Ascending aorta (tissue), 2 donors: ENCODE data around the gene COX10. TPM values are rescaled to one million over a fixed set of nuclear protein-coding genes. Genes with fewer than 3 reads are reported as not detected.

Source experiments
- DNase-seq, 2 donors: peaks; one replicate each; pipeline ENCODE4 v3.0.0-alpha.2; 2019; ENCODE audit warnings: low spot score in 2 of 2
- H3K27ac ChIP-seq, 2 donors: fragments of 200-600 bp; sonication (generic); one replicate each; pipeline ENCODE4 v1.5.1; 2016 to 2017; ENCODE audit warnings: mild to moderate bottlenecking in 1 of 2
- H3K27me3 ChIP-seq: fragments of 200-600 bp; sonication (generic); one replicate; pipeline ENCODE4 v1.5.1; 2017
- H3K36me3 ChIP-seq, 2 donors: fragments of 200-600 bp; sonication (generic); one replicate each; pipeline ENCODE4 v1.5.1; 2016
- H3K4me1 ChIP-seq, 2 donors: fragments of 200-600 bp; sonication (generic); one replicate each; pipeline ENCODE4 v1.5.1; 2016 to 2017; ENCODE audit warnings: mild to moderate bottlenecking in 1 of 2
- H3K4me3 ChIP-seq, 2 donors: fragments of 200-600 bp; sonication (generic); one replicate each; pipeline ENCODE4 v1.5.1; 2016 to 2017; ENCODE audit warnings: mild to moderate bottlenecking in 1 of 2
- H3K9me3 ChIP-seq, 2 donors: fragments of 200-600 bp; sonication (generic); one replicate each; pipeline ENCODE4 v1.5.1; 2016
- intact Hi-C: fragments of 100-400 bp; cut with DNase I; formaldehyde crosslinking; loops from one replicate; pipeline ENCODE4 v1.15.1; 2023
- total RNA-seq: library from RNA; depleted of rRNA; stranded (reverse); fragments of >200 nt; gene quantifications from one replicate; pipeline ENCODE4 v1.1.0, GENCODE V29; 2016
- TF ChIP-seq, protein P1 (sequence below), 3 experiments: fragments of 200-600 bp in 2 of 3; fragments of 450-650 bp in 1 of 3; sonication (generic) in 2 of 3; IDR thresholded peaks; one replicate each; pipeline ENCODE4 v1.5.1; 2016 to 2019; ENCODE audit warnings: antibody characterized with exemption in 3 of 3, mild to moderate bottlenecking in 1 of 3, moderate library complexity in 1 of 3

Gene COX10
- total RNA-seq, 1 donor from 2014 or later, result 6.4 TPM

DNA sequence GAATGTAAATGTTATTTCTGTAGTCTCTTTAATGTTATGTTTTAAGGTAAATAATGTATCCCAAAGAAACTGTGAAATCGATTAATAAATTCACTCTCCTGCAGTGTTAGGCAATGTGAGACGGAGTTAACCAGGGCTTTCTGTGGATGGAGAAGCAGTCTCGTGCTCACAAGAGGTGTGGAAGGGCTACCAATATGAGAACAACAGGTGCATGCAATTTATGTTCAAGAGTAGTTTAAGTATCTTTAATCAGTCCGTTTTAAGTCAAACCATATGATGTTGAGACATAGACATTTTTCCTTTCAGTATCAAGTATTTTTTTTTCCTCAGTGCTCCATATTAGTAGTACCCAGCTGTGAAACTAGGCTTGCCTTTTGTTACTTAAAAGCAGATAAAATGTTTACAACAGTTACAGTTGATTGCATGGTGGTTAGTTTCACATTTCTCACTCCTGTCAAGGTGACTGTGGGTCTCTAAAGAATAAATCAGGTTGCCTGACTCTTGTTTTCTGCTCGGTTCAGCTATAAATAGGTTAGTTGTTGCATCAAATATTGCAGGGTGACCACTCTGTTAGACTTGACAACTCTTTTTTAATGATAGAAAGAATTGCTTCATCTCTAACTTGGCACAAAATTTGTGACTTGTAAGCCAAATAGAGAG is 54.4 kb downstream of the COX10 start:
- intact Hi-C loops, result no loop called here
- TF ChIP-seq, protein P1, sequence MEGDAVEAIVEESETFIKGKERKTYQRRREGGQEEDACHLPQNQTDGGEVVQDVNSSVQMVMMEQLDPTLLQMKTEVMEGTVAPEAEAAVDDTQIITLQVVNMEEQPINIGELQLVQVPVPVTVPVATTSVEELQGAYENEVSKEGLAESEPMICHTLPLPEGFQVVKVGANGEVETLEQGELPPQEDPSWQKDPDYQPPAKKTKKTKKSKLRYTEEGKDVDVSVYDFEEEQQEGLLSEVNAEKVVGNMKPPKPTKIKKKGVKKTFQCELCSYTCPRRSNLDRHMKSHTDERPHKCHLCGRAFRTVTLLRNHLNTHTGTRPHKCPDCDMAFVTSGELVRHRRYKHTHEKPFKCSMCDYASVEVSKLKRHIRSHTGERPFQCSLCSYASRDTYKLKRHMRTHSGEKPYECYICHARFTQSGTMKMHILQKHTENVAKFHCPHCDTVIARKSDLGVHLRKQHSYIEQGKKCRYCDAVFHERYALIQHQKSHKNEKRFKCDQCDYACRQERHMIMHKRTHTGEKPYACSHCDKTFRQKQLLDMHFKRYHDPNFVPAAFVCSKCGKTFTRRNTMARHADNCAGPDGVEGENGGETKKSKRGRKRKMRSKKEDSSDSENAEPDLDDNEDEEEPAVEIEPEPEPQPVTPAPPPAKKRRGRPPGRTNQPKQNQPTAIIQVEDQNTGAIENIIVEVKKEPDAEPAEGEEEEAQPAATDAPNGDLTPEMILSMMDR (IDR thresholded peaks at IDR 0.05), result no peak
- Histone ChIP-seq H3K9me3 (no peaks in the 10 kb centered on the region), H3K4me3 (no peak overlapping the region), H3K36me3 (no peaks in the 10 kb centered on the region), H3K4me1 (no peaks in the 10 kb centered on the region), H3K27ac (no peak overlapping the region), H3K27me3 (no peaks in the 10 kb centered on the region)
- DNase-seq, result no peak

DNA sequence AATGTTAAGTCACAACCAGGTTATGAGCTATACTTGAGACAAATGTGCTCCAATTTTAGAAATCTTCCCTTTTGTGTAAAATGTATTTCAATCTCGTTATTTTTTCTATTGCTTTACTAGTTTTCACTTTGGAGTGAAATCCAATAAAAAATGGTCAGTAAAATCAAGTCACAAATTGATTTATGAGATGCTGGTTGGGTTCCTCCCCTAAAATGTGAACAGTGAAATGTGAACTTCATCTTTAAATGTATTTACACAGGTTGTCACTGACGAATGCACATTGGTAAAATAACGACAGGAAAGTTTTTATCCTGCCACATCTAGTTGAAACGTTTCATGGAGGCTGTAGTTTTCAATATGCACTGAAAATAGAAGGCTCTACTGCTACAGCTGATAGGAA is 55.5 kb downstream of the COX10 start:
- Histone ChIP-seq H3K9me3 (no peaks in the 10 kb centered on the region), H3K36me3 (no peaks in the 10 kb centered on the region), H3K4me1 (no peaks in the 10 kb centered on the region), H3K4me3 (no peak overlapping the region), H3K27ac (no peak overlapping the region), H3K27me3 (no peaks in the 10 kb centered on the region)
- intact Hi-C loops, result no loop called here
- TF ChIP-seq, protein P1 (IDR thresholded peaks at IDR 0.05), result no peak
- DNase-seq, result no peak

DNA sequence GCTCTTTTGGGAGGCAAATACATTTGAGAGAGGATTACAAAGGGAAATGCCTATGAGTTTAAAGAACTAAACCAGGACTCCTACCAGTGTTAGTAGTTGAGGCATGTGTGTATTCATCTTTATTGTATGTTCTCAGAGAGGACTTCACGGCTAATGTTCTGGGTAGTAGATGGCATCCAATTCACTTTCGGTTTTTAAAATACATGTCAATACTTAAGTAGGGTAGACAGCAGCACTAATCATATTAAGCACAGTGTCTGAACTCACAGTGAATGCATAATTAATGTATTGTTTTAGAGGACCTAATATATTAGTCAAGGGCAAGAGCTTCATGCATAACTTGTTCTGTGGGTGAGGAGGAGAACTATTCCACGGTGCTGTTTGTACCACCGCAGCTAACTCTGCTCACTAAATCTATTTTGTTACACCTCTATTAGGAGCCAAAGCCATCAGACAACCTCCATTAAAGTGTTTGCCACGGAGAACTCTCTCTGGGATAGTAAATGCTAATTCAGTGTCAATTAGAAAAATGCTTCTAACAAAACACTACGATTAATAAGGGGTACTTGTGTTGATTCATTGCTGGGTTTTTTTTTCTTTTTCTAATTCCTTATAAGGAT is 56.3 kb downstream of the COX10 start:
- TF ChIP-seq, protein P1 (IDR thresholded peaks at IDR 0.05), result no peak
- intact Hi-C loops, result no loop called here
- Histone ChIP-seq H3K4me3 (no peak overlapping the region), H3K27me3 (no peaks in the 10 kb centered on the region), H3K4me1 (no peaks in the 10 kb centered on the region), H3K27ac (no peak overlapping the region), H3K36me3 (no peaks in the 10 kb centered on the region), H3K9me3 (no peaks in the 10 kb centered on the region)
- DNase-seq, result no peak

DNA sequence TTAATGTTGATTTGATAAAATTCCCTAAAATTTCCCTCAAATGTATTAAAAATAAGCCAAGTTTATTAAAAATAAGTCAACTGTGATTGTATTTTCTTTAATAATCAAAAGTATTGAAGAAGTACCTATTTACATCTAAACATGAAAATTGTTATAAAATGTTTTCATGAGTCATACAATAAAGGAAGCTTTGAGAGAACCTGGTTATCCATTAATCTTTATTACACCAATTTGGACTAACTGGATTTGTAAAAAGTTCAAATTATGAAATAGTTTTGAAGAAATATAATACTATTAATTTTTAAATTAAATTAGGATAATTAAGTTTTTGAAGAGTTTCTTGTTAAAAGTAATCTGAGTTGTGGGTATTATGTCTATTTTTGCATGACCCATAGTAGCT is 63.8 kb downstream of the COX10 start:
- Histone ChIP-seq H3K36me3 (no peaks in the 10 kb centered on the region), H3K9me3 (no peaks in the 10 kb centered on the region), H3K4me3 (no peak overlapping the region), H3K27me3 (no peaks in the 10 kb centered on the region), H3K27ac (no peak overlapping the region), H3K4me1 (no peaks in the 10 kb centered on the region)
- DNase-seq, result no peak
- intact Hi-C loops, result no loop called here
- TF ChIP-seq, protein P1 (IDR thresholded peaks at IDR 0.05), result no peak

DNA sequence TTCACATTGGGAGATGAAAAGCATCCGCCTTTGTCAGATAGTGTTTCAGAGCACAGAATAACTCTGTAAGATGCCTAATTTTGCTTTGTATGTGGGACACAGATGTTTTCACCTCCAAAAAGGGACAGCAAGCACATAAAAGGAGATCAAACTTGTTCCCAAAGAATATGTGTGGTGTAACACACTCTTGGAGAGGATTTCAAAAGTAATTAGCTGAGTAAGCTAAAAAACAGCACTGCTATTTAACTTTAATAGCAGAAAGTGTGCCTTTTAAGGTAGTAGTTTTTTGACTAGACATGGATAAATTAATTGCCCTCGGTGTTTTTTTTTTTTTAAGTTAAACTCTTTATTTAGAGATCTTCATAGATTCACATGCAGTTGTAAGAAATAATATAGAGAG is 65.2 kb downstream of the COX10 start:
- H3K9me3 ChIP-seq, result no peaks in the 10 kb centered on the region
- TF ChIP-seq, protein P1 (IDR thresholded peaks at IDR 0.05), result no peak
- H3K27me3 ChIP-seq, result no peaks in the 10 kb centered on the region
- DNase-seq, result no peak
- H3K36me3 ChIP-seq, result no peaks in the 10 kb centered on the region
- no peak overlapping the region for H3K4me3 ChIP-seq
- intact Hi-C loops, result no loop called here
- no peak overlapping the region for H3K27ac ChIP-seq
- no peaks in the 10 kb centered on the region for H3K4me1 ChIP-seq
